Activated naive CD8-positive, alpha-beta T cell (primary cell): ENCODE data around the gene PLAU.
"Not testable (repeated sequence)": the region's sequence is repeated elsewhere in the genome, so short reads cannot be mapped to it uniquely, and the experiment has no call there.

ENCODE experiments used
- H3K27ac Mint-ChIP-seq: one replicate; pipeline ENCODE4 v1.8.0; 2021; ENCODE audit warnings: mixed read lengths
- H3K27me3 Mint-ChIP-seq: one replicate; pipeline ENCODE4 v1.8.0; 2021; ENCODE audit warnings: mixed read lengths
- H3K36me3 Mint-ChIP-seq: one replicate; pipeline ENCODE4 v1.8.0; 2021; ENCODE audit warnings: mixed read lengths
- H3K4me1 Mint-ChIP-seq: one replicate; pipeline ENCODE4 v1.8.0; 2021; ENCODE audit warnings: low read depth, mixed read lengths
- H3K4me3 Mint-ChIP-seq: one replicate; pipeline ENCODE4 v1.8.0; 2021; ENCODE audit warnings: mild to moderate bottlenecking, mixed read lengths
- H3K9me3 Mint-ChIP-seq: one replicate; pipeline ENCODE4 v1.8.0; 2021; ENCODE audit warnings: low read depth, mixed read lengths

The PLAU gene

GRCh38 chr10:73964743-73965142, 53.8 kb downstream of the PLAU start:
- H3K4me1 Mint-ChIP-seq, result no peaks in the 10 kb centered on the region
- no peaks in the 10 kb centered on the region for H3K9me3 Mint-ChIP-seq
- H3K27me3 Mint-ChIP-seq, result no peaks in the 10 kb centered on the region
- no peak overlapping the region for H3K4me3 Mint-ChIP-seq
- no peak overlapping the region for H3K27ac Mint-ChIP-seq
- H3K36me3 Mint-ChIP-seq, result no peaks in the 10 kb centered on the region

- H3K4me3 Mint-ChIP-seq, H3K27me3 Mint-ChIP-seq, H3K4me1 Mint-ChIP-seq, H3K27ac Mint-ChIP-seq, H3K9me3 Mint-ChIP-seq, H3K36me3 Mint-ChIP-seq: not testable (repeated sequence)
Measured at GRCh38 chr10:73965267-73965889, 54.4 kb downstream of the PLAU start.

- Mint-ChIP-seq H3K27me3 (no peaks in the 10 kb centered on the region), H3K4me1 (no peaks in the 10 kb centered on the region), H3K27ac (no peak overlapping the region), H3K9me3 (no peaks in the 10 kb centered on the region), H3K36me3 (no peaks in the 10 kb centered on the region), H3K4me3 (no peak overlapping the region)
Measured at GRCh38 chr10:73965890-73966768, 55.2 kb downstream of the PLAU start.

GRCh38 chr10:73967022-73967429, 56.1 kb downstream of the PLAU start:
- H3K4me1 Mint-ChIP-seq, result no peaks in the 10 kb centered on the region
- H3K27me3 Mint-ChIP-seq, result no peaks in the 10 kb centered on the region
- no peak overlapping the region for H3K27ac Mint-ChIP-seq
- no peaks in the 10 kb centered on the region for H3K36me3 Mint-ChIP-seq
- no peak overlapping the region for H3K4me3 Mint-ChIP-seq
- H3K9me3 Mint-ChIP-seq, result no peaks in the 10 kb centered on the region
